ENCODE measurements around the gene GRIK3. TPM values are rescaled to one million over a fixed set of nuclear protein-coding genes. Genes with fewer than 3 reads are reported as not detected.

The GRIK3 gene
- polyA plus RNA-seq, 1 experiment = not detected

DNA sequence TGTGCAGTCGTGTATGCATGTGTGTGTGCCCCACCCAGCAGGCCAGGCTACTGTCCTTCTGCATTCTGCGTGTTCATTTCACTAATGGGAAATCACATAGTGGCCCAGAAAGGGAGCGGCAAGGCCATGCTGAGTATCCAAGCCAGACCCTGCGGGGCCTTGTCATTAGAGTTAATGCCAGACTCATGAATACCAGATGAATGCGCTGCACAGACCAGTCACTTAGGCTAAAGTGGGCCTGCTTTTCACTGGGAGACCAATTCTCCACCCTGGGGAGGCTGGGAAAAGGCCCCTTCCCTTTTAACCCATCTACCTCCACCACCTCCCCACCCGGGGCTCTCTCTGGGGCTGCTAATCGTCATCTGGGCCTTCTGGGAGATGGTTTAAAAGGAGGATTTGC is 17.0 kb upstream of the GRIK3 start:
- TF ChIP-seq, protein P1, sequence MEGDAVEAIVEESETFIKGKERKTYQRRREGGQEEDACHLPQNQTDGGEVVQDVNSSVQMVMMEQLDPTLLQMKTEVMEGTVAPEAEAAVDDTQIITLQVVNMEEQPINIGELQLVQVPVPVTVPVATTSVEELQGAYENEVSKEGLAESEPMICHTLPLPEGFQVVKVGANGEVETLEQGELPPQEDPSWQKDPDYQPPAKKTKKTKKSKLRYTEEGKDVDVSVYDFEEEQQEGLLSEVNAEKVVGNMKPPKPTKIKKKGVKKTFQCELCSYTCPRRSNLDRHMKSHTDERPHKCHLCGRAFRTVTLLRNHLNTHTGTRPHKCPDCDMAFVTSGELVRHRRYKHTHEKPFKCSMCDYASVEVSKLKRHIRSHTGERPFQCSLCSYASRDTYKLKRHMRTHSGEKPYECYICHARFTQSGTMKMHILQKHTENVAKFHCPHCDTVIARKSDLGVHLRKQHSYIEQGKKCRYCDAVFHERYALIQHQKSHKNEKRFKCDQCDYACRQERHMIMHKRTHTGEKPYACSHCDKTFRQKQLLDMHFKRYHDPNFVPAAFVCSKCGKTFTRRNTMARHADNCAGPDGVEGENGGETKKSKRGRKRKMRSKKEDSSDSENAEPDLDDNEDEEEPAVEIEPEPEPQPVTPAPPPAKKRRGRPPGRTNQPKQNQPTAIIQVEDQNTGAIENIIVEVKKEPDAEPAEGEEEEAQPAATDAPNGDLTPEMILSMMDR (IDR thresholded peaks at IDR 0.05; ENCODE audit: low read depth, low read length) = no peak
- no peaks in the 10 kb centered on the region for H3K9me3 ChIP-seq (ENCODE audit: control insufficient read depth, insufficient read depth, low read length)
- POLR2A ChIA-PET = no interaction called here
- CTCF ChIA-PET = no interaction called here
- DNase-seq (ENCODE audit: low read depth, low spot score) = no peak
- no peak overlapping the region for H3K4me3 ChIP-seq (ENCODE audit: low read depth, low read length)
- H3K27ac ChIP-seq (ENCODE audit: low read depth, low read length) = no peak overlapping the region
- H3K27me3 ChIP-seq (ENCODE audit: control insufficient read depth, insufficient read depth, low read length) = no peaks in the 10 kb centered on the region

DNA sequence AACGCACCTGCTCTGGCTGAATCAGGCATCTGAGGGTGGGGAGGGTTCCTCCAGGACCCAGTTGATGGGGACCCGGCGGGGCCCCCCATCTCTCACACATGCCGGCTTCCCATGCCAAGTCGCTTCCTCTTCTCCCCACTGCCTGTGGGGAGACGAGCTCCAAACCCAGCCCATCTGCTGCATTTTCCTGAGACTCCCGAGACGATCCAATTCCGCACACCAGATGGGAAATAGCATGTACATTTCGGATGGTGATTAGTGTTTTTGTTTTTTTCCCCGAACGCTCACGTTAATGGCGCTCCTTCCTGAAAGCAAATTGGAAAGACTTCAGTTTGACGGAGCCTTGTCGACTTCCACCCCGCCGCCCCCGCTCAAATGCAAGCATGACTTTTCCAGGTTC is 13.2 kb upstream of the GRIK3 start:
- no peaks in the 10 kb centered on the region for H3K9me3 ChIP-seq (ENCODE audit: control insufficient read depth, insufficient read depth, low read length)
- H3K4me3 ChIP-seq (ENCODE audit: low read depth, low read length) = no peak overlapping the region
- POLR2A ChIA-PET = no interaction called here
- no peak for DNase-seq (ENCODE audit: low read depth, low spot score)
- TF ChIP-seq, protein P1 (IDR thresholded peaks at IDR 0.05; ENCODE audit: low read depth, low read length) = no peak
- CTCF ChIA-PET = no interaction called here
- H3K27me3 ChIP-seq (ENCODE audit: control insufficient read depth, insufficient read depth, low read length) = no peaks in the 10 kb centered on the region
- H3K27ac ChIP-seq (ENCODE audit: low read depth, low read length) = no peak overlapping the region

DNA sequence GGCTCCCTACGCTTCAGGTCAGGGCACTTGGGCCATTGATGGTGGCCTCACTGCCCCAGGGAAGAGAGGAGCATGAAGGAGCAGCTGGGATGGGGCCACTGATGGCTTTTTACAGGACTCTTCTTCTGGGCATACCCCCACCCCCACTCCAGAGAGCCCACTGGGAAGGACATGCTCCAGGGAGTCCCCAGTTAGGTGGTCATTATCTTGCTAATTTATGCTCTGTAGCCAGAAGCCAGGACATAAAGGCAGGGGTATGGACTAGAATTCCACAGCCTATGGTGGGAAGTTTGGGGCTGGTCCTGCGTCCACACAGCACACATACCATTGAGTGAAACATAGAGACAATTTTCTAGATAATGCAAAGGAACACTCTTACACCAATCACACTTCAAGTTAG is 8.8 kb upstream of the GRIK3 start:
- Histone ChIP-seq H3K9me3 (ENCODE audit: control insufficient read depth, insufficient read depth, low read length) (no peaks in the 10 kb centered on the region), H3K27ac (ENCODE audit: low read depth, low read length) (no peak overlapping the region), H3K27me3 (ENCODE audit: control insufficient read depth, insufficient read depth, low read length) (peaks cover 3% of the 10 kb centered on the region), H3K4me3 (ENCODE audit: low read depth, low read length) (no peak overlapping the region)
- POLR2A ChIA-PET = no interaction called here
- CTCF ChIA-PET = no interaction called here
- no peak for DNase-seq (ENCODE audit: low read depth, low spot score)
- TF ChIP-seq, protein P1 (IDR thresholded peaks at IDR 0.05; ENCODE audit: low read depth, low read length) = no peak

DNA sequence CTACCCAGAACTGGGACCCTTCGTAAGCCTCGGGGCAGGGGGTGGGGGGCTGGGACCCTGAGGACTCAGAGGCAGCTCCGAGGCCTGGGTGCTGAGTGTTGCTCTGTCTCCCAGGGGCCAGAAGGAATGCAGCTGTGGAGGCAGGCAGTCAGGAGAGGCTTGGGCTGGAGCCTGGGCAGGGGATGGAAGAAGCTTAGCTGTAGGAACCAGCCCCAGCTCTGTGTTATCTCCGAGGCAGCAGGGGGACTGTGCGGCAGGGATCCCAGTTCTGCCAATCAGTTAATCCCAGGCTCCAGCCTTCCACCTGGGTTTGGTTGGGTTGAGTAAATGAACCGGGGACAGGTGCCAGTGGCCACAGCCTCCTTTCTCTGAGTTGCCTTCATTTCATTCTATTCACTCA is 8.2 kb upstream of the GRIK3 start:
- H3K27me3 ChIP-seq (ENCODE audit: control insufficient read depth, insufficient read depth, low read length) = peaks cover 6% of the 10 kb centered on the region
- POLR2A ChIA-PET = no interaction called here
- H3K4me3 ChIP-seq (ENCODE audit: low read depth, low read length) = no peak overlapping the region
- H3K27ac ChIP-seq (ENCODE audit: low read depth, low read length) = no peak overlapping the region
- no peak for DNase-seq (ENCODE audit: low read depth, low spot score)
- CTCF ChIA-PET = no interaction called here
- TF ChIP-seq, protein P1 (IDR thresholded peaks at IDR 0.05; ENCODE audit: low read depth, low read length) = no peak
- H3K9me3 ChIP-seq (ENCODE audit: control insufficient read depth, insufficient read depth, low read length) = no peaks in the 10 kb centered on the region

DNA sequence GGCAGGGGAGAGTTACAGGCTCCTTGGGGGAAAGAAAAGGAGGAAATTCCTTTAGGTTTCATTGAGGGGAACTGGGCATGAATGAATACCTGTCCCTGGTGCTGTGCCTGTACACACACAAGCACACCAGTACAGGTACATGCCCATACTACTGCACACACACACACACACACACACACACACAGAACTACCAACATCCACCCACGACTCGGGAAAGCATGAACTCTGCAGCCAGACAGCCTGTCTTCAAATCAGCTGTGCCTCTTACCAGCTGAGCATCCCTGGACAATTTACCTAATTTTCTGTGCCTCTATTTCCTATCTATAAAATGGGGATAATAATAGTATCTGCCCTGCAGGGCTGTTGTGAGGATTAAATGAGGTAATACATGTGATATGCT is 7.2 kb upstream of the GRIK3 start:
- TF ChIP-seq, protein P1 (IDR thresholded peaks at IDR 0.05; ENCODE audit: low read depth, low read length) = no peak
- Histone ChIP-seq H3K27ac (ENCODE audit: low read depth, low read length) (no peak overlapping the region), H3K27me3 (ENCODE audit: control insufficient read depth, insufficient read depth, low read length) (peaks cover 12% of the 10 kb centered on the region), H3K9me3 (ENCODE audit: control insufficient read depth, insufficient read depth, low read length) (no peaks in the 10 kb centered on the region), H3K4me3 (ENCODE audit: low read depth, low read length) (no peak overlapping the region)
- CTCF ChIA-PET = no interaction called here
- no peak for DNase-seq (ENCODE audit: low read depth, low spot score)
- POLR2A ChIA-PET = no interaction called here

All from AG04450 (cell line).